GM21423 (cell line): ENCODE data around the gene SETD1A.
"Not testable (repeated sequence)": the region's sequence is repeated elsewhere in the genome, so short reads cannot be mapped to it uniquely, and the experiment has no call there.

Experiments
- ATAC-seq: cut with Tn5 transposase; IDR thresholded peaks from one replicate; pipeline ENCODE4 v1.9.1; 2021; ENCODE audit warnings: mild to moderate bottlenecking, moderate library complexity; ENCODE audit not compliant: unreplicated experiment

The SETD1A gene

DNA sequence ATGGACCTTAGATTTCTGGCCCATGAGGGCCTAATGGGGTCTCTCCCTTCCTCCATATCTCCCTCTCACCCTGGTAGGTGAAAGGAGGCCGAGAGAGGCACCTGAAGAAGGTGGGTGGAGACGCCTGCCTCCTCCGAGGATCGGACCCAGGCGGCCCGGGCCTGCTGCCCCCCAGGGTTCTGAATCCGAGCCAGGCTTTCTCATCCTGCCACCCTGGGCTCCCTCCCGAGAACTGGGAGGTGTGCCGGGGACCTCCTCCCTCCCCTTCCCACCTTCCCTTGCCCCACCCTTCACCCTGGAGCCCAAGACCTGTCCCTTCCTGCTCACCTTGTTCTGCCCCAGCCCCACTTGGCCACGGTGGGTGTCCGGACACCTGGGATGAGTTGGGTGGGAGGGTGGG is 29.2 kb upstream of the SETD1A start:
- ATAC-seq: no peak

- no peak for ATAC-seq
These were observed 28.4 kb upstream of the SETD1A start for GRCh38 chr16:30929167-30929566.

- no peak for ATAC-seq
These were observed 27.4 kb upstream of the SETD1A start for GRCh38 chr16:30930160-30930571.

DNA sequence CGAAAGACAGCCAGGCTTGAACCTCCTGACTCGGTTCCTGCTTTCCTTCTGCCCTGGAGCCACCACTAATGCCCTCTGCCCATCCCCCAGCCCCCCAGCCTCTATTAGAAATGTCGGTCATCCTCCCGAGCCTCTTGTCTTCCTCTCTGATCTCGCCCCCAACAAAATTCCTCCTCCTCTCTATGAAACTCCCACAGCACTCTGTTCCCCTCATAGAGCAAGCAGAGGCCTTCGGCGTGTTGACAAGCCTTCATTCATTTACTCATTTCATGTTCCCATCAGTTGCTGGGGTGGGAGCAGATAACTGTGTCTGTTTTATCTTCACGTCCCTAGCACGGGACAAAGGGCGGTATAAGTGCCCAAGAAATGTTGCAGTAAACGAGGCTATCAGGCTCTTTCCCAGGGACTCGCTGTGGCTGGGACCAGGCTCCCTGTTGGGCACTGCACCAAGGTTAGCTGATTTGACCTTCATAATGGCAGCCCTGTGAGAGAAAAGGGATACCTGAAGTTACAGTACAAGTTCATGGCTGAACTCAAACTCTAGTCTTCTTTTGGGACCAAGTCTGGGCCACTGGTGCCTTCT is 26.4 kb upstream of the SETD1A start:
- ATAC-seq: no peak

DNA sequence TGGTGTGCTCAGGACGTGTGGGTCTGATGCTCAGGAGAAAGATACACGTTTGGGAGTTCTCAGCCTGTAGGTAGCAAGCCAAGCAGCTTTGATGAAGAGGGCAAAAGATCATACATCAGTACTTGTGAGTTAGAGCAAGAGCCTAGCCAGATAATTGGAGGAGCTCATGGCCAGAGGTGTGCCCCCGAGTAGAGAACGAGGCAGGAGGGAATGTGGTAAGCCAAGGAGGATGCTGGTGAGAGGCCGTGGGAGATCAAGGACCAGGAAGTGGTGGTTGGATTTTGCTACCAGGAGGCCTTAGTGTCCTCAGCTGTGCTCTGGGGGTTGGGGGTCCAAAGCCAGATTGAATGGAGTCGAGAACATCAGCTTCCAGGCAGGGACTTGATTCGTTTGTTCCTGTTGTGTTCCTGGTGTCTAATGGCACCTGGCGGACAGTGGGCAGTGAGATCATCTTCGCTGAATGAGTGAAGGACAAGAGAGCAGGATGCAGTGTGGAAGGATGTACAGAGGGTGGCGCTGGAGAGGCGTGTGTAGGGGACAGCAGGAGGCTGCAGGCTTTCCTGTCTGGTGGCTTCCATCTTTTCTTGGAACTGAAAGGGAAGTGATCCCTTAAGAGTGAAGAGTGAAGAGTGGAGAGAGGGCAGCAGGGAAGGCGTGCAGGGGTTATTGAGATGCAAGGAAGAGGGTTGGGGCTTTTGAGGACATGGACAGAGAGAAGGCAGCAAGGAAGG is 22.6 kb upstream of the SETD1A start:
- ATAC-seq: no peak

- no peak for ATAC-seq
These were observed 19.9 kb upstream of the SETD1A start for GRCh38 chr16:30937692-30938091.

DNA sequence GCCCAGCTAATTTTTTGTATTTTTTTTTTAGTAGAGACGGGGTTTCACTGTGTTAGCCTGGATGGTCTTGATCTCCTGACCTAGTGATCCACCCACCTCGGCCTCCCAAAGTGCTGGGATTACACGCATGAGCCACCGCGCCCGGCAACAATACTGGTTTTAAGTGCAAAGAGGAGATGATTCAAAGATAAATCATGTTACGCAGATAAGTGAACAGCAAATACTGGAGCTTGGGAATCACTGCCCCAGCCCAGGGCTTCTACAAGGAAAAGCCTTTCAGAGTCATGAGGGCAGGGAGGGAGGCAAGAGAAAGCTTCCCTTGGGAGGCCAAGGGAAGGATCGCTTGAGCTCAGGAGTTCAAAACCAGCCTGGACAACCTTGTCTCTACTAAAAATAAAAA is 18.0 kb upstream of the SETD1A start:
- not testable (repeated sequence) for ATAC-seq

- peak; percentile 84 for ATAC-seq
These were observed 15.7 kb upstream of the SETD1A start for GRCh38 chr16:30941600-30942425.

DNA sequence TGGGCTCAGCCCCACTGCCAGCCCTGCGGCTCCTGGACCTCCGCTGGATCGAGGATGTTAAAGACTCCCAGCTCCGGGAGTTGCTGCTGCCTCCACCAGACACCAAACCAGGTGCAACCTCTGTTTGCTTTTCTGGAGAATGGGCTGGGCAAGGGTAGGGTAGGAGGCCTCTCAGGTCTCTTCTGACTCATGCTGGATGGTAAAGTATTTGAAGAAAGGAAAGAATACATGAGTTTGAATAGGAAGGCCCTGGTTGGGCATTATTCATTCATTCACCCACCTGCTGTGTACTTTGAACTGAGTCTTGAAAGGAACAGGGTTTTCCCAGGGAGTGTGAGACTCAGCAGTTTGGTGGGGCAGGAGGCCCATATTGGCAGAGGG is 15.1 kb upstream of the SETD1A start:
- ATAC-seq: no peak

DNA sequence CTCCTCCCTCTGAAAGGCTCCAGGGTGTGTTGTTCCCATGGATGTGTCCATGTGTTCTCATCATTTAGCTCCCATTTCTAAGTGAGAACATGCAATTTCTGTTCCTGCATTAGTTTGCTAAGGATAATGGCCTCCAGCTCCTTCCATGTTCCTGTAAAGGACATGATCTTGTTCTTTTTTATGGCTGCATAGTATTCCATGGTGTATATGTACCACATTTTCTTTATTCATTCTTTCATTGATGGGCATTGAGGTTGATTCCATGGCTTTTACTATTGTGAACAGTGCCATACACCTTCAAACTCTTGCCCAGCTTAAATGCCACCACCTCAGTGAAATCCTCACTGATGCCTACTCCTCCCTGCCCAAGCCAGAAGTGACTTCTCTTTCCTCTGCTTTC is 13.2 kb upstream of the SETD1A start:
- no peak for ATAC-seq

DNA sequence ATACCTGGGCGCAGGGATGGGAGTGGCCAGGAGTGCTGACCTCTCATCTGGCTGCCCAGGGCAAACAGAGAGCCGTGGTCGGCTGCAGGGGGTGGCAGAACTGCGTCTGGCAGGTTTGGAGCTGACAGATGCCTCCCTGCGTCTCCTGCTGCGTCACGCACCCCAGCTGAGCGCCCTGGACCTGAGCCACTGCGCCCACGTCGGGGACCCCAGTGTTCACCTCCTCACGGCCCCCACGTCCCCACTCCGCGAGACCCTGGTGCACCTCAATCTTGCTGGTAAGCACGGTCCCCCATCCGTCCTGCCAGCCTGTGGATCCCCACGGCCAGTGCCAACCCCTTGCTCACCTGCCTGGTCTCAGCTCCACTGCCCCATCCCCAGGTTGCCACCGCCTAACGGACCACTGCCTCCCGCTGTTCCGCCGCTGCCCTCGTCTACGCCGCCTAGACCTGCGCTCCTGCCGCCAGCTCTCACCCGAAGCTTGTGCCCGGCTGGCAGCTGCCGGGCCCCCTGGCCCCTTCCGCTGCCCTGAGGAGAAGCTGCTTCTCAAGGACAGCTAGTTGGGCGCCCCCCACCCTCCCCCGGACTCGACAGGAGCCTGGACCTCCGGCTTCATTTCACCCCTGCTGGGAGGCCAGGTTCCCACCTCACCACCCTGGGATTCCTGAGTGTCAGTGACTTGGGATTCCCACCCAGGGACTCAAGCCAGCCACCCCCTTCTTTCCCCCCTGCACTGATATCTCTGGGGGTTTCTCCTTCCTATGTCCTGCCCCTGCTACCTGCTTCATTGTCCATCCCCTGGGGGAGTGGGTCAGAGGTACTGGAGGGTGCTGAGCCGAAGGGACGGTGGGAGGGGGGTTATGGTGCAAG is 10.6 kb upstream of the SETD1A start:
- no peak for ATAC-seq

GRCh38 chr16:30947541-30947858 is 10.1 kb upstream of the SETD1A start:
- ATAC-seq: no peak

GRCh38 chr16:30947859-30948666 is 9.5 kb upstream of the SETD1A start:
- ATAC-seq: no peak

DNA sequence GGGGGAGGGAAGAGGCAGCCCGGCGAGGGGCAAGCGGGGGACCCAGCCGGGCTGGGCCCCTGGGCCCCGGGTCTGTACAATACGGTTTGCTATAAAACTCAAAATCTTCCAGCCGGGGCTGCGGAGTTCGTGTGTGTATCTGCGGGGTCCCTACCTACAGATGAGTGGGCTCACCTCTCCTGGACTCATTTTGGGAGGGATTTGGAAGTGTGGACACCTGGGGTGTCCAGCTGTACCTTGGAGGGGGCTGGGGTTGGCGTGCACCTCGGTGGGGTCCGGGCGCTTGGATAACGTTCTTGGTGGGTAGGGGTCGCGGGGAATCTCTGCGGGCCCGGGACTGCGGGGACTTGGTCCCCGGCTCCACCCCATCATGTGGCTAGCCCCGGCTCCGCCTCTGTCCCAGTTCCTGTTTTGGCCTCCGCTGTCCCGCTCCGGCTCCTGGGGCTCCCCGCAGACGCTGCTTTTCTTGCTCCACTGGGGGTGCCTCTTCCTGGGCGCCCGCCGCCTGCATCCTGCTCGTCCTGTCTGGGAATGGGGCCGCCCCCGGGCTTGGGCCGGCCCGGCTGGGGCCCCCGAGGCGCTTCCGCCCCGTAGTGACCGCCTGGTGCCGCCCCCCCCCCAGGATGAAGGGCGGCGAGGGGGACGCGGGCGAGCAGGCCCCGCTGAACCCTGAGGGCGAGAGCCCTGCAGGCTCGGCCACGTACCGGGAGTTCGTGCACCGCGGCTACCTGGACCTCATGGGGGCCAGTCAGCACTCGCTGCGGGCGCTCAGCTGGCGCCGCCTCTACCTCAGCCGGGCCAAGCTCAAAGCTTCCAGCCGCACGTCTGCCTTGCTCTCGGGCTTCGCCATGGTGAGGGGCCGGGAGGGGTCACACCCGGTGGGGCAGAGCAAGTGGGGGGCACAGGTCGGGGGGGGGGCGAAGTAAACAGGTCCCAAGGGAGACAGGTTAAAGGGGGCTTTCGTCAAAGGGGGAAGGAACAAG is 8.6 kb upstream of the SETD1A start, which contains the start of gene ORAI3:
ORAI3 (plus strand) TSS at position 402 of the 983 bp plus-strand sequence; CDS start at position 624, 222 bp downstream.
- peak; percentile 61 for ATAC-seq

GRCh38 chr16:30949650-30950515 is 7.7 kb upstream of the SETD1A start:
- peak; percentile 55 for ATAC-seq

GRCh38 chr16:30950516-30951065 is 7.0 kb upstream of the SETD1A start:
- peak; percentile 4 for ATAC-seq

- no peak for ATAC-seq
These were observed 6.4 kb upstream of the SETD1A start for GRCh38 chr16:30951193-30951592.

GRCh38 chr16:30951750-30952149 is 5.8 kb upstream of the SETD1A start:
- ATAC-seq: no peak
